GM21390 (cell line): ENCODE results near the gene ORM1.
"Not testable (repeated sequence)": the region's sequence is repeated elsewhere in the genome, so short reads cannot be mapped to it uniquely, and the experiment has no call there.

Source experiments
- ATAC-seq: cut with Tn5 transposase; IDR thresholded peaks from one replicate; pipeline ENCODE4 v1.9.1; 2021; ENCODE audit not compliant: unreplicated experiment

ORM1 gene

GRCh38 chr9:114322831-114323531, at the start of gene ORM1:
TSS of gene ORM1 (plus strand) at chr9:114323098. CDS start at chr9:114323134, 36 bp downstream.
- ATAC-seq, result not testable (repeated sequence)

GRCh38 chr9:114273461-114273881, 49.4 kb upstream of the ORM1 start:
- ATAC-seq, result no peak

GRCh38 chr9:114274217-114274616, 48.7 kb upstream of the ORM1 start:
- no peak for ATAC-seq

- no peak for ATAC-seq
Measured at GRCh38 chr9:114275246-114276004, 47.5 kb upstream of the ORM1 start.

- ATAC-seq, result no peak
Measured at GRCh38 chr9:114276908-114277821, 45.7 kb upstream of the ORM1 start.

- no peak for ATAC-seq
Measured at GRCh38 chr9:114278356-114278755, 44.5 kb upstream of the ORM1 start.

GRCh38 chr9:114278881-114279570, 43.9 kb upstream of the ORM1 start:
- ATAC-seq, result no peak

- ATAC-seq, result no peak
Measured at GRCh38 chr9:114279693-114280092, 43.2 kb upstream of the ORM1 start.

- ATAC-seq, result no peak
Measured at GRCh38 chr9:114280636-114281472, 42.0 kb upstream of the ORM1 start.

- no peak for ATAC-seq
Measured at GRCh38 chr9:114281473-114282103, 41.3 kb upstream of the ORM1 start.

GRCh38 chr9:114282104-114282485, 40.8 kb upstream of the ORM1 start:
- ATAC-seq, result no peak

- ATAC-seq, result no peak
Measured at GRCh38 chr9:114282507-114282906, 40.4 kb upstream of the ORM1 start.

- ATAC-seq, result no peak
Measured at GRCh38 chr9:114282926-114283325, 40.0 kb upstream of the ORM1 start.

- no peak for ATAC-seq
Measured at GRCh38 chr9:114283551-114284111, 39.3 kb upstream of the ORM1 start.

- ATAC-seq, result no peak
Measured at GRCh38 chr9:114284316-114285060, 38.4 kb upstream of the ORM1 start.

- no peak for ATAC-seq
Measured at GRCh38 chr9:114285166-114285867, 37.6 kb upstream of the ORM1 start.

- no peak for ATAC-seq
Measured at GRCh38 chr9:114286146-114286679, 36.7 kb upstream of the ORM1 start.
